Fibroblast of skin of left quadriceps (primary cell): ENCODE measurements around the gene NFS1.
"Not testable (repeated sequence)": the region's sequence is repeated elsewhere in the genome, so short reads cannot be mapped to it uniquely, and the experiment has no call there.

Experiments used
- DNase-seq, 2 experiments: peaks; one replicate each; pipeline ENCODE4 v3.0.0-alpha.2; 2013; ENCODE audit warnings: low read depth in 2 of 2

Gene NFS1

DNA sequence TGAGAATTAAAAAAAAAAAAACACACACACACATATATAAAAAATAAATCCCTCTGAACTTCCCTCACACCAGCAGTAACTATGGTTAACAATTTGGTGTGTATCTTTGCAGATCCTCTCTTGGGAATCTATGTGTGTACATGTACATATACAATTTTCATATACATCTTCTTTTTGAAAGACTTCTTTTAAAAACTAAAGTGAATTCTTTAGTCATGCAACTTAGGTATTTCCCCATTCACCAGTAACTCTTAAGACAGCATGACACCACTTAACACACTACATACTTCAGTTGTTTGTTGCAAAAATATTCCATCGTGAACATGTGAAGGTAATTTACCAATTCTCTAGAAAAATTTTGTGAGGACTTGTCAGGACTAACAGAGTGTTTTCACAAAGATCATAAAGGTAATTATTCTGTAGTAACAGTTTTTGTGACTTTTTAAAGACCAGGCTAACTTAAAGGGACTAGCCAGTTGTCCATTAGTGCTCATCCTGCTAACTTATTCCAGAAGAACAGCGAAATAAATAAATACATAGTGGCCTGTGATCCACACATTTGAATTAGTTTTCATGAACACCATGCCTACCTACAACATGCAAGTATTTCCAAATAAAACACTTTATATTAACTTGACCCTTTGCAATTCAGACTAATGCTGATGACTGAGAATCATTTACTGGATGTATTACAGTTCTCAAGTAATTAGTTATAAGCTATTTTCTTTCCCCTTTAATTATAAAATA lies 30.9 kb upstream of the NFS1 start:
- DNase-seq = no peak

DNA sequence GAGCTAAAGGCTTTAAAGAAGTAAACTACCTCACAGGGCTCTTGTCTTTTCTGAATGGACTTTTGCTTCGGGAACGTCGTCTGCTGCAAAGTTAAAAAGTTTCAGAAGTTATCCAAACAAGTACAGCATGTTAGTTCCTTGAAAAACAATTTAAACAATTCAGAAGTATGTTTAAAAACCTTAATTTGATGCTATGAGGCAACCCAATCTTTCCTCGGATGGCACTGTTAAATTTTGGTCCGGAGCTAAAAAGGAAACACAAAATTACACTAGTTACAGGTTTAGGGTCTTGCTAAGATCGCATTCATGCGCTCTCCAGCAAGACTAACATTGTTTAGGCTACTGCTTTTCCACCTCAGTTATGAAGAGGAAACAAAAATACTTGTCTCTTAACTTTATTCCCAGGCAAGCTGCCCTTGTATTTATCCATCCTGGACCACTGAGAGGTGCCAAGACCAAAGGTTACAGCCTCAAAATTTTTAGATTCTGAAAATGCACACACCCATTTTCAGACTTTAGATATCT lies 30.2 kb upstream of the NFS1 start:
- no peak for DNase-seq

DNA sequence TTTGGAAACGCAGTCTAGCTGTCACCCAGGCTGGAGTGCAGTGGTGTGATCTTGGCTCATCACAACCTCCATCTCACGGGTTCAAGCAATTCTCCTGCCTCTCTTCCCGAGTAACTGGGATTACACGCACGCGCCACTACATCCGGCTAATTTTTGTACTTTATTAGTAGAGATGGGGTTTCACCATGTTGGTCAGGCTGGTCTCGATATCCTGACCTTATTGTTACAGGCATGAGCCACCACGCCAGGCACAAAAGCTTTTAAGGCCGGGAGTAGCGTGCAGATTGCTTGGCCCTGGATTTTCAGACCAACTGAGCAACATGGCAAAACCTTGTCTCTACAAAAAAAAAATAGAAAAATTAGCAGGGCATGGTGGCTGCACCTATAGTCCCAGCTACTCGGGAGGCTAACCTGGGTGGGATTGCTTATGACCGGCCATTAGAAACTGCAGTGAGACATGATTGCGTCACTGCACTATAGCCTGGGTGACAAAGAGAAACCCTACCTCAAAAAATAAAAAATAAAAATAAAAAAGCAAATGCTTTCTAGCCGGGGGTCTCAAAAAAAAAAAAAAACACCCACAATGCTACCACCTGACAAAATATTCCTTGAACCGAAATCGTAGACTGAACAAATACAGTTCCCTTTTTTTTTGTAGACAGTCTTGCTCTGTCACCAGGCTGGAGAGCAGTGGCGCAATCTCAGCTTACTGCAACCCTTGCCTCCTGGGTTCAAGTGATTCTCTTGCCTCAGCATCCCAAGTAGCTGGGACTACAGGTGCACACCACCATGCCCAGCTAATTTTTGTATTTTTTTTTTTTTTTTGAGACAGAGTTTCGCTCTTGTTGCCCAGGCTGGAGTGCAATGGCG lies 27.9 kb upstream of the NFS1 start:
- DNase-seq = no peak

DNA sequence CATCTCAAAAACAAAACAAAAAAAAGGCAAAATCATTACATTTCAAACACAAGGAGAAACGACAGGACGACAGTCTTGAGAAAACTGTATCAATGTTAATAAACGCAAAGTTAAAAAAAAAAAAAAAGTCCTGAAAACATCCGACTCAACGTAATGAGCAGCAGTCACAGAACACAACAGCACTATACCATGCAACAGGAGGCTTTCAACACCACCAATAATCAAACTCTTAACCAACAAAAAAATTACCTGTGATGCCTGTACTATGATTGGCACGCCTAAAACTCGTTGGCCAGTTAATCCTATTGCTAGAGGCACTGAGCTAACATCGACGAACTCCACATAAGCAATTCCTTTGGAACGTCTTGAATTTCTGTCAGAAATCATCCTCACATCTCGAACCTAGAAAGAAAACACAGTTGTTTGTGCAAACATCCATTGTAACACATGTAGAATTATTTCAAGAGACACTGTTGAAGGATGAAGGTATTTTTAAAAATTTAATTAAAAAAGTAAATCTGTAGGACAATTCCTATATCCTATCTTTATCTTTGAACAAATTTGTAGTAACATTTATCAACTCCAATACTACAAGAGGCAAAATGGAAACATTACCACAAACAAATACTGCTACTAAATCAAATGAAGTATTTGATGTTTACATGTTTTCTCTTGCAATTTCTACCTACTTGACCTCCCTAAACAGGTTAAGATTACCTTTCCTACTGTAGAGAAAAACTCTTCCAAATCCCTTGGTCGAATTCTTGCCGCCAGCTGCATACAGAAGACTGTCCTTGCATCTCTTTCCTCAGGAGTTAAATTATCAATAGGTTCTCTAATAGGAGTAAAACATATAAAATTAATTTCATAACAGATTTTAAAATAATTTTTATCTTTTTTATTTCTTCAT lies 25.4 kb upstream of the NFS1 start:
- DNase-seq = no peak

DNA sequence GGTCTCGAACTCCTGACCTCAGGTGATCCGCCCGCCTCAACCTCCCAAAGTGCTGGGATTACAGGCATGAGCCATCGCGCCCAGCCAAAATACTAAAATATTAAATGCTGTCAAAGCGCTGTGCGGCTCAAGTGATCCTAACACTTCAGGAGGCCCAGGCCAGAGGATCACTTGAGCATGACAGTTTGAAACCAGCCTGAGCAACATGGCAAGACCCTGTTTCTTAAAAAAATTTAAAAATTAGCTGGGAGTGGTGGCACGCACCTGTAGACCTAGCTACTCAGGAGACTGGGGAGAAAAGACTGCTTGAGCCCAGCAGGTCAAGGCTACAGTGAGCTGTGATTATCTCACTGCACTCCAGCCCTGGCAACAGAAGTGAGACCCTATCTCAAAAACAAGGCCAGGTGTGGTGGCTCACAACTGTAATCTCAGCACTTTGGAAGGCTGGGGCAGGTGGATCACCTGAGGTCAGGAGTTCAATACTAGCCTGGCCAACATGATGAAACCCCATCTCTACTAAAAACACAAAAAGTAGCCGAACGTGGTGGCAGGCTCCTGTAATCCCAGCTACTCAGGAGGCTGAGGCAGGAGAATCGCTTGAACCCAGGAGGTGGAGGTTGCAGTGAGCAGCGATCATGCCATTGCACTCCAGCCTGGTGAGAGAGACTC lies 24.6 kb upstream of the NFS1 start:
- not testable (repeated sequence) for DNase-seq

DNA sequence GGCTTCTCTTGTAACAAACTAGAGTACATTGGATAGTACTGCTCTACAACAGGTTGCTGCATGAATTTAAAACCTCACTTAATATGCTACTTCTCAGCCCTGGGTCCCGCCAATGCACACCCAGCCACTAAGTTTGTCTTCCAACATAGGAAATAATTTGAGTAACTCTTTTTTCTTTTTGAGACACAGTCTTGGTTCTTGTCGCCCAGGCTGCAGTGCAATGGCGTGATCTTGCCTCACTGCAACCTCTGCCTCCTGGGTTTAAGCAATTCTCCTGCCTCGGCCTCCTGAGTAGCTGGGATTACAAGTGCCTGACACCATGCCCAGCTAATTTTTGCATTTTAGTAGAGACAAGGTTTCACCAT lies 24.1 kb upstream of the NFS1 start:
- not testable (repeated sequence) for DNase-seq

DNA sequence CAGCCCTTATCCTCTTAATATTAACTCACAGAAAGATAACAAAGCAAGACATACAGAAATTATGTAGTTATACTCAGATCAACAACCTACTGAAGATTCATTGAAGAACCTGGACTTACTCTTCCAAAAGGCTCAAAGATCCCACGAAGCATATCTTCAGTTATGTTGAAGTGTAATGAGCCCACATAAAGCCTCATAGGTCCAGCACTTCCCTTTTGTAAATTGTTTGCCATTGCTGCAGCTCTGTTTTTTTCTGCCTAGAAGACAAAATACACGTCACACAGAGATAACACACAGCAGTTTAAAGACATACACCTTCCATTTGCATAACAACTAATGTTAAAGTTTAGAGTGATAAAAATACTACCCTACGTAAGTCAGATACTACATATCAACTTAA lies 22.5 kb upstream of the NFS1 start:
- no peak for DNase-seq

DNA sequence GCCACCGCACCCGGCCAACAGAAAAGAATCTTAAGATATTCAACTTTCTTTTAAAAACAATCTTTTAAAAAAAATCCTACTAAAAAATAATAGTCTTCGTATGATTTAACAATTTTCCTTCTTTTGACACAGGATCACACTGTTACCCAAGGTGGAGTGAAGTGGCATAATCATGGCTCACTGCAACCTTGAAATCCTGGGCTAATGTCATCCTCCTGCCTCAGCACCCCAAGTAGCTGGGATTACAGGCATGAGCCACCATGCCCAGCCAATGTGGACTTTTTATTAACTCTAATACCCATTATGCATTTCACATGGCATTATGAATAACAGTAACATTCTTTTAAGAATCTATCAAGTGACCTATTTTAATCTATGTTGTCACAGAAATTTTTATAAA lies 22.1 kb upstream of the NFS1 start:
- DNase-seq = no peak

DNA sequence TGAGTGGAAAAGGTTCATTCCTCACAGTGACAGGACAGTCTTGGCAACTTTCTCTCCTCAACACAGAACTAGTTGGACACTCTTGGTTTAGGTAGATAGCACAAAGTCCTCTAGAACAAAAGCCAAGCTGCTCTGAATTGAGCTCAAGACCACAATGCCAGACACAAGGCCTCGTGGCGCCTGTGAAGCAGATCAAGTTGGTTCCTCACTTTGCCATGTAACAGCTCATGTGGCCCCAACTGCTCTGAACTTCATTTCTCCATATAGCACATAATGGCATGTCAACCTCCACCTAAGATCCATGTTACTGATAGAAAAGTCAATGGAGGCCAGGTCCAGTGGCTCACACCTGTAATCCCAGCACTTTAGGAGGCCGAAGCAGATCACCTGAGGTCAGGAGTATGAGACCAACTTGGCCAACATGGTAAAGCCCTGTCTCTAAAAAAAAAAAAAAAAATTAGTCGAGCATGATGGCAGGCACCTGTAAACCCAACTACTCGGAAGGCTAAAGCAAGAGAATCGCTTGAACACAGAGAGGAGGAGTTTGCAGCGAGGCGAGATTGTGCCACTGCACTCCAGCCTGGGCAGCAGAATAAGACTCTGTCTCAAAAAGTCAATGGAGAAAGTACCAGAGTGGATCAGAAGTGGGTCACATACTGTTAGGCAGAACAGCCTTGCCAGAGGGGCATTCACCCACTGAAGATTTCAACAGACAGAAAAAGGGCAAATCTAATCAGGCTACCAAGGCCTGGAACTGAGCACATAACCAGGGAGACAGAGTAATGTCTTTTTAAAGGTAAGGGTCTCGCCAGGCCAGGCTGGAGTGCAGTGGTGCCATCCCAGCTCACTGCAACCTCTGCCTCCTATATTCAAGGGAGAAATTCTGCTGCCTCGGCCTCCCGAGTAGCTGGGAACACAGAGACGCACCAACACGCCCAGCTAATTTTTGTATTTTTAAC lies 21.3 kb upstream of the NFS1 start:
- no peak for DNase-seq

DNA sequence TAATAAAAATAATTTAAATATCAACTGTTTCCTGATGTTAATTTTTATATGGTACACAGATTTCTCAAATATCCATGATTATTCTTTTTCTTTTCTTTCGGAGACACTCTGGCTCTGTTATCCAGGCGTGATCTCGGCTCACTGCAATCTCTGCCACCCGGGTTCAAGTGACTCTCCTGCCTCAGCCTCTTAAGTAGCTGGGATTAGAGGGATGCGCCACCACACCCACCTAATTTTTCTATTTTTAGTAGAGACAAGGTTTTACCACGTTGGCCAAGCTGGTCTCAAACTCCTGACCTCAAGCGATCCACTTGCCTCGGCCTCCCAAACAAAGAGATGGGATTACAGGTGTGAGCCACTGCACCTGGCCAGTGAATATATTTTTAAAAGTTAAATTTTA lies 20.6 kb upstream of the NFS1 start:
- DNase-seq = no peak

DNA sequence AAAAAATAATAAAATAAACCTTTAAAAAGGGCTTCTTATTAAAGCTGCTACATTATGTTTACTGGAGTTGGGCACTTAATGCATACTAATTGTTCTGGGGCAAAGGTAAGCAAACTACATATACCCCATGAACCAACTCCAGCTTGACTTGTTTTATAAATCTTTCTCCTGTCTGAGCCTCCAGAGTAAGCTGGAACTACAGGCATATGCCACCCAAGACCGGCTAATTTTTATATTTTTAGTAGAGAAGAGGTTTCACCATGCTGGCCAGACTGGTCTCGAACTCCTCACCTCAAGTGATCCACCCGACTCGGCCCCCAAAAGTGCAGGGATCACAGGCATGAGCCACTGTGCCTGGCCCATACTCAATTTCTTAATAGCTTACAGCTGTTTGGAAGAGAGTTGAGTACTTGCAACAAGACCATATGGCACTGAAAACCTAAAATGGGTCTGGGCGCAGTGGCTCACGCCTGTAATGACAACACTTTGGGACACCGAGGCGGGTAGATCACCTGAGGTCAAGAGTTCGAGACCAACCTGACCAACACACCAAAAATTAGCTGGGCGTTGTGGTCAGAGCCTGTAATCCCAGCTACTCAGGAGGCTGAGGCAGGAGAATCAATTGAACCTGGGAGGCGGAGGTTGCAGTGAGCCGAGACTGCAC lies 20.0 kb upstream of the NFS1 start:
- DNase-seq = no peak

DNA sequence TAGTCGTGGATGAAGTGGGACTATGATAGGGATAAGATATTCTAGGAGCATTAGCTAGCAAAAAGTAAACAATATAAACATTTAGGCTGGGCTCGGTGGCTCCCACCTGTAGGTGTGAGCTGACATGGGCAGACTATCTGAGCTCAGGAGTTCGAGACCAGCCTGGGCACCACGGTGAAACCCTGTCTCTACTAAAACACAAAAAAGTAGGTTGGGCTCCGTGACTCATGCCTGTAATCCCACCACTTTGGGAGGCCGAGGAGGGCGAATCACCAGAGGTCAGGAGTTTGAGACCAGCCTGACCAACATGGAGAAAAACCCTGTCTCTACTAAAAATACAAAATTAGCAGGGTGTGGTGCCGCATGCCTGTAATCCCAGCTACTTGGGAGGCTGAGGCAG lies 19.2 kb upstream of the NFS1 start:
- DNase-seq = not testable (repeated sequence)

DNA sequence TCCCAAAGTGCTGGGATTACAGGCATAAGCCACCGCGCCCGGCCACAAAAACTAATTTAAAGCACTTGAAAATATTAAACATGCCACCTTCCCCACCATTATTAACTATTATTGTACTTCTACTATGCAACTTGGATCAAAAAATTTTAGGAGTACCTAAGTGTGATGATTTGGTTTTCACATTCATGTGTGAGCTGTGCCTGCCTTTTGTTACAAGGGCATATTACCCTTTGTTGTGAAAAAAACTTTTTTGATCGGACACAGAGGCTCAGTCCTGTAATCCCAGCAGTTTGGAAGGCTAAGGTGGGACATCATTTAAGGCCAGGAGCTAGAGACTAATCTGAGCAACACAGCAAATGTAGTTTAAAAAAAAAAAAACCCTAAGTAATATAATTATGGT lies 17.2 kb upstream of the NFS1 start:
- DNase-seq = no peak

DNA sequence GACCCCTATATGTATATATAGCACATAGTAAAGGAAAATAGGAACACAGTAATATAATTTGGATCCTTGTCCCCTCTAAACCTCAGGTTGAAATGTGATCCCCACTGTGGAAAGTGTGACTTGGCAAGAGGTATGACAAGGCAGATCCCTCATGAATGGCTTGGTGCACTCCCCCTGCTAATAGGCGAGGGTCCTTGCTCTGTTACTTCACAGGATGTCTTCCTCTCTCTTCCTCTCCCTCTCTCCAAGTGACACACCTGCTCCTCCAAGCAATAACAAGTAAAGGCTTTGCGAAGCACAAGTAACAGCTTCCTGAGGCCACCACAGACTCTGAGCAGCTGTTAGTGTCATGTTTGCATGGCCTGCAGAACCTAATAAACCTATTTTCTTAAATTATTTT lies 16.5 kb upstream of the NFS1 start:
- no peak for DNase-seq

DNA sequence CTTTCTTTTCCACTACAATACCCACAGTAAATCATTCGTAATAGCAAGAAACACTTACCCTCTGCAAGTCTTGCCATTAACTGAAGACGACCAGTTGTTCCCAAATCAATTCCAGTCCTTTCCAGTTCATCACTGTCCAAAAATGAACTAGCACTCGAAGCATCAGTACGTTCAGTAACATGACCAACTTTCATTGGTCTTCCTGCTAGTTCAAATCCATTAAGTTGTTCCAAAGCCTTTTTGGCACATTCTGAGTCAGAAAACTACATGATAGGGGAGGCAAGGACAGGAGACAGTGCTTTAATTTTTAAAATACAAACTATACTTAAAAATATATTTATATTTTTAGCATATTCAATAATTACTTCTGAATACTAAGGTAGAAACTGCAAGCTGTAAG lies 15.0 kb upstream of the NFS1 start:
- no peak for DNase-seq

DNA sequence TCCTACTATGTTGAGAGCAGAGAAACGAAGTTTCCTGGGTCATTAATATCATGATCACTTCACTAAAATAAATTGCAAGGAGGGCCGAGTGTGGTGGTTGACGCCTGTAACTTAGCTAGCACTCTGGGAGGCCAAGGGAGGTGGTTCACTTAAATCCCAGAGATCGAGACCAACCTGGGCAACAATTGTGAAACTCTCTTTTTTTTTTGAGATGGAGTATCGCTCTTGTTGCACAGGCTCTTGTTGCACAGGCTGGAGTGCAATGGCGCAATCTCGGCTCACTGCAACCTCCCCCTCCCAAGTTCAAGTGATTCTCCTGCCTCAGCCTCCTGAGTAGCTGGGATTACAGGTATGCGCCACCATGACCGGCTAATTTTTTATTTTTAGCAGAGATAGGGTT lies 14.0 kb upstream of the NFS1 start:
- not testable (repeated sequence) for DNase-seq

DNA sequence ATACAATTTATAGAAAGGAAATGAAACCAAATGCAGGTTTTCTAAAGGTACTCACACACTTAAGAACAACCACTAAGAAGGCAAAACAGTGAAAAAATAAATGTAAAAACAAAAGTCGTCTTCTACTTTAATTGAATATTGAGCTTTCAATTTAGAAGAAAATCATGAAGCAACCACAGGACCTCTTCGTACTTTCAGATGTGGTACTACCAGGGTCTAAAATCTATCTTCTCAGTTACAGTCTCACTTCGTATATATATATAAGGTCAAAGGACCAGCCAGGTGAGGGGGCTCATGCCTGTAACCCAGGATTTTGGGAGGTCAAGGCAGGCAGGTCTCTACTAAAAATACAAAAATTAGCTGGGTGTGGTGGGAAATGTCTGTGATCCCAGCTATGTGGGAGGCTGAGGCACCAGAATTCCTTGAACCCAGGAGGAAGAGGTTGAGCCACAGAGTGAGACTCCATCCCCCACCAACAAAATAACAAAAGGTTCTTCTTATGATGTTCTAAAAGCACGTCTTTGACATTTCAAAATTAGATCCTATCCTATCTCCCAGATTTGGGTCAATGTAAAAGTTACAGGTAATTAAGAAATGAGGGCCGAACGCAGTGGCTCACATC lies 12.5 kb upstream of the NFS1 start:
- DNase-seq = no peak

DNA sequence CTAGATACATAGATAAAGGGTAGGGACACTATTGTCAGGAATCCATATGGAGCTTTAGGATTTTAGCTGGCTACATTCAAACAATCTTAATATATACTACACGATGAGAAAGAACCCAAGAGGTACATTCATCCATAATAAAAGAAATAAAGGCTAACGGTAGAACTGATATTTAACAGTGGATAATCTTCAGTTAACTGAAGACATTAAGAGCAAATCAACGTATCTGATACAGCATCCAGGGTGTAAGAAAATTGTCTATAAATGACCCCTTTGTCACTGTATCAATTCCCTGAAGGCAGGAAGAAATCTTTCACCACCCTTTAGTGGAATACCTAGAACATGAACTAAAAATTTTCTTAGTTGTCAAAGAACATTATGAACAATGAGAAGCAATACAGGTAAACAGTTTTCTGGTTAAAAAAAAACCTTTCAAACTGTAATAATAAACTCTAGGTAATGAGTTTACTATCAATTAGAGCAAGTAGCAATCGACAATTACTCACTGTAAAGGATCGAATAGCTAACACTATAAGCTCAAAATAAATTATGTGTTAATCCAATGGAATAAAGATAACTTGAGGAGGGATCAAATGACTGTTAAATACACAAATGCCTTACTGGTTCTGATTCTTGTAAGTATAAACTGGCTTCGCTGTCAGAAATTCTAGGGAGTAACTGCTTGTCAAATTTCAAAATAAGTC lies 11.9 kb upstream of the NFS1 start:
- DNase-seq = no peak

DNA sequence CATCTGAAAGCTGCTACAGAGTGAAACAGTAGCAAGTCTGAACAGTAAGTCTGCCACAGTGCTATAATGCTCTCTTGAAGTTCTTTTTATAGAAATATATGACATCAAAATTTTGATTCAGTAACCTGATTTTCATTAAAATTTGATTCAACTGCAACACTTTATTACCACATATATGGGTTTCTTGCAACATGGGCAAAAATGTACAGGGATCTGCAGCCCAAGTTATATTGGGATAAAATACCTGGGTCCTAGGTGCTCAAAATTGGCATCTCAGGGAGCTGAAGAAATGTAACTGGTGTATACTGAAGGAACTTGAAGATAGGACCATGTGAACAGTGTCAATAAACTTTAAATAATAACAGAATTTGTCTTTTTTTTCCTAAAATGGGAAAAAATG lies 10.9 kb upstream of the NFS1 start:
- no peak for DNase-seq
